Gastroesophageal sphincter (tissue), 4 donors: ENCODE measurements around the gene TMEM217. TPM values are rescaled to one million over a fixed set of nuclear protein-coding genes. Genes with fewer than 3 reads are reported as not detected.

Source experiments
- ATAC-seq: fragments of 150-250 bp; one replicate; pipeline ENCODE4 v1.9.1; 2016; ENCODE audit warnings: mild to moderate bottlenecking, moderate library complexity
- H3K27ac ChIP-seq, 4 donors: fragments of 200-600 bp; sonication (generic) in 3 of 4; 1 replicate in 3 of 4; 2 replicates in 1 of 4; pipeline ENCODE4 v1.5.1; 2016 to 2019
- H3K27me3 ChIP-seq: fragments of 200-600 bp; sonication (generic); one replicate; pipeline ENCODE4 v1.5.1; 2019
- H3K36me3 ChIP-seq, 2 donors: fragments of 200-600 bp; sonication (generic); one replicate each; pipeline ENCODE4 v1.5.1; 2019; ENCODE audit warnings: control low read depth in 1 of 2
- H3K4me1 ChIP-seq, 3 donors: fragments of 200-600 bp; sonication (generic); 1 replicate in 2 of 3; 2 replicates in 1 of 3; pipeline ENCODE4 v1.5.1; 2016 to 2019; ENCODE audit warnings: control low read depth in 2 of 3
- H3K4me3 ChIP-seq, 2 donors: fragments of 200-600 bp; sonication (generic); one replicate each; pipeline ENCODE4 v1.5.1; 2019; ENCODE audit warnings: mild to moderate bottlenecking in 1 of 2, moderate library complexity in 1 of 2
- H3K9me3 ChIP-seq, 3 donors: fragments of 200-600 bp; sonication (generic); one replicate each; pipeline ENCODE4 v1.5.1; 2017 to 2019; ENCODE audit warnings: control low read depth in 2 of 3
- CTCF ChIP-seq, 4 experiments: fragments of 200-600 bp in 2 of 4; fragments of 450-650 bp in 2 of 4; sonication (generic) in 1 of 4; IDR thresholded peaks; one replicate each; pipeline ENCODE4 v1.5.1; 2017 to 2019; ENCODE audit warnings: antibody characterized with exemption in 4 of 4, mild to moderate bottlenecking in 2 of 4, moderate library complexity in 2 of 4
- EP300 ChIP-seq: sonication (generic); formaldehyde crosslinking; IDR thresholded peaks from one replicate; pipeline ENCODE4 v1.6.1; 2017; ENCODE audit warnings: antibody characterized with exemption, mild to moderate bottlenecking
- POLR2A ChIP-seq, 2 donors: fragments of 450-650 bp; IDR thresholded peaks; one replicate each; pipeline ENCODE4 v1.6.1; 2017; ENCODE audit warnings: antibody characterized with exemption in 2 of 2, mild to moderate bottlenecking in 2 of 2, moderate library complexity in 1 of 2
- POLR2AphosphoS5 ChIP-seq: sonication (generic); formaldehyde crosslinking; IDR thresholded peaks from one replicate; pipeline ENCODE4 v1.6.1; 2017; ENCODE audit warnings: antibody characterized with exemption
- WGBS, 2 donors: methylation state at CpG; one replicate each; pipeline ENCODE4 v1.1.5; 2018; ENCODE audit warnings: low coverage in 1 of 2; 5-methylcytosine and 5-hydroxymethylcytosine counted together
- total RNA-seq, 4 donors: library from RNA; depleted of rRNA; stranded (reverse); fragments of >200 nt; gene quantifications; one replicate each; pipeline ENCODE4 v1.1.0, GENCODE V29; 2016

TMEM217 gene
- total RNA-seq, 4 donors from 2014 or later, result 0.40 TPM; not detected in 3

DNA sequence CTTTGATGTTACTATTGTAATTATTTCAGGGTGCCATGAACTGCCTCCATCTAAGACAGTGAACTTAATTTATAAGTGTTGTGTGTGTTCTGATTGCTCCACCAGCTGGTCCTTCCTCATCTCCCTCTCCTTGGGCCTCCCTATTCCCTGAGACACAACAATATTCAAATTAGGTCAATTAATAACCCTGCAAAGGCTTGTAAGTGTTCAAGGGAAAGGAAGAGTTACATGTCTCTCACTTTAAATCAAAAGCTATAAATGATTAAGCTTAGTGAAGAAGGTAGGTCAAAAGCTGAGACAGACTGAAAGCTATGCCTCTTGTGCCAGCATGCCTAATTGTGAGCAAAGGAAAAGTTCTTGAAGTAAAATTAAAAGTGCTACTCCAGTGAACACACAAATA is 35.5 kb upstream of the TMEM217 start:
- Histone ChIP-seq H3K9me3 (no peaks in the 10 kb centered on the region), H3K27me3 (no peaks in the 10 kb centered on the region), H3K4me3 (no peak overlapping the region), H3K4me1 (no peaks in the 10 kb centered on the region), H3K27ac (no peak overlapping the region), H3K36me3 (peaks cover 0 to 95% of the 10 kb centered on the region in 2 donors)
- ATAC-seq, result no peak
- TF ChIP-seq POLR2A (IDR thresholded peaks at IDR 0.05), result no peak

- ATAC-seq, result no peak
- Histone ChIP-seq H3K27me3 (no peaks in the 10 kb centered on the region), H3K4me1 (peaks cover 0 to 2% (median 0%) of the 10 kb centered on the region in 3 donors), H3K27ac (no peak overlapping the region), H3K9me3 (no peaks in the 10 kb centered on the region), H3K4me3 (no peak overlapping the region), H3K36me3 (peaks cover 0 to 98% of the 10 kb centered on the region in 2 donors)
- TF ChIP-seq POLR2A (IDR thresholded peaks at IDR 0.05) (no peak), EP300 (no peak), POLR2AphosphoS5 (no peak), CTCF (IDR thresholded peaks at IDR 0.05) (no peak)
- 92 to 95% methylated on average over 2 to 3 of the region's 3 CpGs for WGBS, 2 donors
Measured at GRCh38 chr6:37289931-37290330, 32.0 kb upstream of the TMEM217 start.

DNA sequence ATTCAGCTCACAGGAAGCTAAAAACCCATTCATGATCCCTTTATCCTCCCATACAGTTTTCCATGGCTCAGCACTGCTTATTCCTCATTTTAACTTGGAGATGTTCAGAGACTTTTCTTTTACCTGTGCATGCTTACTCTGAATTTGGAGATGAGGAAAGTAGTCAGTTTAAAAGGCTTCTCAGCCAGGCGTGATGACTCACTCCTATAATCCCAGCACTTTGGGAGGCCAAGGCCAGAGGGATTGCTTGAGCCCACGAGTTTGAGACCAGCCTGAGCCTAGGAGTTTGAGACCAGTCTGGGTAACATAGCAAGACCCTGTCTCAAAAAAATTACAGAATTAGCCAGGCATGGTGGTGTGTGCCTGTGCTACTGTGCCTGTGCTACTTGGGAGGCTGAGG is 30.3 kb upstream of the TMEM217 start:
- Histone ChIP-seq H3K36me3 (peaks cover 0 to 88% of the 10 kb centered on the region in 2 donors), H3K27ac (no peak overlapping the region), H3K4me1 (peaks cover 2 to 19% (median 15%) of the 10 kb centered on the region in 3 donors), H3K27me3 (no peaks in the 10 kb centered on the region), H3K9me3 (no peaks in the 10 kb centered on the region), H3K4me3 (no peak overlapping the region)
- TF ChIP-seq CTCF (IDR thresholded peaks at IDR 0.05), result no peak
- no peak for TF ChIP-seq EP300
- TF ChIP-seq POLR2AphosphoS5, result no peak
- no peak for TF ChIP-seq POLR2A (IDR thresholded peaks at IDR 0.05)
- ATAC-seq, result no peak
- 40 to 80% methylated on average over 1 of the region's 2 CpGs for WGBS, 2 donors

DNA sequence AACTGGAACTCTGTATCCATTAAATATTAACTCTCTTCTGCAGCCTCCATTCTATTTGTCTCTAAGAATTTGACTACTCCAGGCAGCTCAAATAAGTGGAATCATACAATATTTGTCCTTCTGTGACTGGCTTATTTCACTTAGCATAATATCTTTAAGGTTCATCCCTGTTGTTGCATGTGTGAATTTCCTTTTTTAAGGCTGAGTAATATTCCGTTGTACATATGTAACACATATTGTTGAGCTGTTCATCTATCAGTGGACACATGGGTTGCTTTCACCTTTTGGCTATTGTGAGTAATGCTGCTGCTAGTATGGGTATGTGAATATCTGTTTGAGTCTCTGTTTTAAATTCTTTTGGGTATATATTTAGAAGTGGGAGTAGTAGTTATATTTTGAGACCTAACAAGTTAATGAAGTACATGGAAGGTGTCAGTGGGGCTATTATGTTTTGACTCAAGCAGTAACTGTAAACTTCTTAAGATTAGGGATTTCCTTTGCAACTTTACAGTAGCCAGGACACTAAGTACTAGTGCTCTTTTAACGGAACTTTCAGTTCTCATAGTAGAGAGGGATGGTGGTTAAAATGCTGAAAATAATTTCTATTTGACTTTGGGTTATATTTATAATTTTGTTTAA is 29.7 kb upstream of the TMEM217 start:
- Histone ChIP-seq H3K4me3 (no peak overlapping the region), H3K4me1 (peaks cover 6 to 25% (median 17%) of the 10 kb centered on the region in 3 donors), H3K36me3 (peaks cover 0 to 84% of the 10 kb centered on the region in 2 donors), H3K27ac (no peak overlapping the region), H3K27me3 (no peaks in the 10 kb centered on the region), H3K9me3 (no peaks in the 10 kb centered on the region)
- 96 to 100% methylated on average over 2 of the region's 2 CpGs for WGBS, 2 donors
- TF ChIP-seq POLR2A (IDR thresholded peaks at IDR 0.05) (no peak), EP300 (no peak), CTCF (IDR thresholded peaks at IDR 0.05) (no peak), POLR2AphosphoS5 (no peak)
- ATAC-seq, result no peak

GRCh38 chr6:37285861-37286311 is 27.9 kb upstream of the TMEM217 start:
- Histone ChIP-seq H3K27me3 (no peaks in the 10 kb centered on the region), H3K9me3 (no peaks in the 10 kb centered on the region), H3K27ac (no peak overlapping the region), H3K4me3 (no peak overlapping the region), H3K36me3 (peaks cover 0 to 76% of the 10 kb centered on the region in 2 donors), H3K4me1 (peaks cover 6 to 32% (median 17%) of the 10 kb centered on the region in 3 donors)
- TF ChIP-seq POLR2A (IDR thresholded peaks at IDR 0.05), result no peak
- TF ChIP-seq POLR2AphosphoS5, result no peak
- TF ChIP-seq EP300, result no peak
- no peak for TF ChIP-seq CTCF (IDR thresholded peaks at IDR 0.05)
- ATAC-seq, result no peak
- WGBS, 2 donors, result 99 to 100% methylated on average over 2 to 4 of the region's 4 CpGs
